Measurements from ENCODE around the gene TBCB.
"Not testable (repeated sequence)": the region's sequence is repeated elsewhere in the genome, so short reads cannot be mapped to it uniquely, and the experiment has no call there.

The TBCB gene

DNA sequence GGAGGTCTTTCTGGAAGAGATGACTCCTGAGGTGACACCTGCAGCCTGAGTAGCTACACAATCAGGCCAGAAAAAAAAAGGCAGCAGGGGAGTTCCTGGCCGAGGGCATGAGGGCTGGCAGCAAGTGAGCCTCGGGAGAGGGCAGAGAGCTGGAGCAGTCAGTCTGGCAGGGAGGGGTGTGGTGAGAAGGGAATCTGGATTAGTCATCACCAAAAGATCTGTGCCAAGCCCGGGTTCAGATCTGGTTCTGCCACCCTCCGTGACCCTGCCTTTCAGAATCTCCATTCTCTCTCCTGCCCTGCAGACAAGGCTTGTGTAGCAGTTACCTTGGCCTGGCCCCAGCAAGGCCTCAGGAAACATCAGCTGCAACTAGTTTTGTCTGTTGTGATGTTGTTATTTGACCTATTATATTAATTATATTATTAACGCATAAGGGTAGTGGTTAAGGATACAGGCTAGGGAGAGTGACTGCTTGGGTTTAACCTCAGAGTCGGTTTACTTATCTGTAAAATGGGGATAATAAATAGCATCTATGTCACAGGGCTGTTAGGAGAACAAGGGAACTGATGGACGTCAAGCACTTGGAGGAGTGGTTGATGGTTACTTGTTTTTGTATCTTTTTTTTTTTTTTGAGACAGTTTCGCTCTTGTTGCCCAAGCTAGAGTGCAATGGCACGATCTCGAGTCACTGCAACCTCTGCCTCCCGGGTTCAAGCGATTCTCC is 21.9 kb downstream of the TBCB start:
- DNase-seq: peak; percentile 28

DNA sequence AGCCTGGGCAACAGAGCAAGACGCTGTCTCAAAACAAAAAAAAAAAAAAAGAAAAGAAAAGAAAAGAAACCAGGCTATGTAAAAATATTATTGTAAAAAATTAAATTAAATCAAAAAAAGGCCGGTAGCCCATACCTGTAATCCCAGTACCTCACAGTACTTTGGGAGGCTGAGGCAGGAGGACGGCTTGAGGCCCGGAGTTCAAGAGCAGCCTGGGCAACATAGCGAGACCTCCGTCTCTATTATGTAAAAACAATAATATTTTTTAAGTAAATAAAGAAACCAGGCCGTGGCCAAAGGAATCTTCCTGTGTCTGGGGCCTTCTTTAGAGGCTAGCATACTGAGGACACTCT is 23.8 kb downstream of the TBCB start:
- DNase-seq: no peak

DNA sequence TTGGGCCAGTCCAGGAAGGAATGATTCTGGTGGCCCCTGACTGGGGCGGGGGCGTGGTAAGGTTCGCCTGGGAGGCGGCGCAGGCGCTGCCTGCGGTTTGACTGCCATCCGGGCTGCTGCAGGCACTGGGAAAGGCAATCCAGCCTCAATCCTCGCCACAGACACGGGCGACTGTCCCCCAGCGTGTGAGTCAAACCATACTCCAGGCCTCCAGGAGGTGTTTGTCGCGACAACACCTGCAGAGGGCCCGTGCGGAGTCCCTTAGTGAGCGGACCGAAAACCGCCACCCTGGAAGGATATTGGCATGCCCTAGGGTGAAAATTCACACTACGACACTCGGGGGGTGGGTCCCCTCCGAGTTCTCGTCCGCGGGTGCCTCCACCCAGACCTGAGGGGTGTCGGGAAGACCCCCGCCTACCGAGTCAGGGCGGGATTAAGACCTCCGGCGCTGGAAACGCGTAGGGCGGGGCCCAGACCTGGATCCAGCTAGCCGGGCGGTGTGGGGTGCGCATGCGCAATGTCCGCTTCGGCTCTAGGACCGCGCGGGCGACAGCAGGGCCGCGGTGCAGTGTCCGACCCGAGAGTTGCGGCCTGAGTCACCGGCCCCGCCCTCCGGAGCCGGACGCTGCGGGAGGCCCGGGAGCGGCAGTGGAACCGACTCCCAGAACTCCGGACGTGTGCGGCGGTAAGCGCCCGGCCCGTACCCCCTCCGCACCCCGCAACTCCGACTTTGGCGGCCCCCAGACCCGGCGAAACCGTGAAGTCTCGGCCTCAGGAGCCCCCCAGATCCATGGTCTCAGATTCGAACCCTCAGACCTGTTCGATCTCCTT is 24.4 kb downstream of the TBCB start, which contains the start of gene CAPNS1:
Gene CAPNS1, plus strand, starts transcription at position 594 of the 831 bp plus-strand sequence. CDS start 946 bp downstream, outside the sequence.
- DNase-seq: peak; percentile 94

DNA sequence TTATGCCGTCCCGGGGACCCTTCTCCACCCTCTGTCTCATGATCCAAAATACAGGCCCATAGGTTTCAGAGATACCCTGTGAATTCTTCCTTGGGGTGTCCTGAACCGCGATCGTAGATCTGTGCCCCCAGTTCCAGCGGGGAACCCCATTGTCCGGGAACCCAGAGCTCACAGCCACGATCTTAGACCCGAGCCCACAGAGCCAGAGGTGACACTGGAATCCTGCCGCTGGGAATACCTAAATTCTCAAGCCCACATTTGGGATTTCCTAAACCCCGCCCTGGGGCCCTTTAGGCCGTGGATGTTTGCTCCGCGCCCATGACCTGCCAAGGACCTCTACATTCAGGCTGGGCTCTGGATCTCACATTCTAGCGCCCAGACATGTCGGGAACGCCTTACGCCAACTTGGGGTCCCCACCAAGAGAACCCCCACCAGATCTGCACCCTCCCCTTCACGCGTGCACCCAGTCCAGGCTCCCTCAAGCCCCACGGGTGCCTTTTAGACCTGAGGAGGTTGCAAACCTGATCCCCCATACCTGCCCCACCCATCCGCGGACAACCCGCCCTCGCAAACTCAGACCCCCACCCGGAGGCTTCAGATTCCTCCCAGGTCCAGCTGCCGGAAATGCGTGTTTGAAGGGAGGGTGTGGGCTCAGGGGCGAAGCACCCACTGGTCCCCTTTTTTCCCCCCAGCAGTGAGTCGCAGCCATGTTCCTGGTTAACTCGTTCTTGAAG is 25.2 kb downstream of the TBCB start:
- no peak for DNase-seq

DNA sequence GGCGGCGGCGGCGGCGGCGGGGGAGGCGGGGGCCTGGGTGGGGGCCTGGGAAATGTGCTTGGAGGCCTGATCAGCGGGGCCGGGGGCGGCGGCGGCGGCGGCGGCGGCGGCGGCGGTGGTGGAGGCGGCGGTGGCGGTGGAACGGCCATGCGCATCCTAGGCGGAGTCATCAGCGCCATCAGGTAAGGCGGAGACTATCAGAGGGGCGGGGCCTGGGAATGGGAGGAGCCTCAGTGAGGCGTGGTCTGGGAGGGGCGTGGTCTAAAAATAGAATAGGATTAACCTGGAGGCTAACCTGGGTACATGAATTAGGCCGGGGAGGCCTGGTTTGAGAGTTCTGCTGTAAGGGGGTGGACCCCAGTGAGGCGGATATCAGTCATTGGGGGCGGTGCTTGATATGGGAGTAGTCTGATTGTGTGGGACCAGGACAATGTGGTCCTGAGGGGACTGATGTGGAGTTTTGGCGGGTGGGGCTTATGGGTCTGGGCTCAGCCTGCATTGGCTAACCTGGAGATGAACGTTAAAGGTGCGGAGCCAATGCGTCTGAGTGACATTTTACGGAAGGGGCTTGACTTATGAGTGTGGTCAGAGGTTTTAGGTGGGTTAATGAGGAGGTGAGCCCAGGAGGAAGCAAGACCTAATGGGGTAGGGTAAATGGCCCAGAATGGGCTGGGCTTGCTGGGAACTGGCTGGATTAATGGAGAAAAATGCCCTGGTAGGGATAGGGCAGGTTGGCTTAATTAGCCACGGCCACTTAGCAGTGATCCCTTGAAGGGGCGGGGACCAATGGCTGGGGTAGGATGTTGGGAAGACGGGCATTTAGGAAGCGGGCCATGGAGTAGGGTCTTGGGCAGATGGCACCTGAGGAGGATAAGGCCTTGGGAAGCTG is 26.0 kb downstream of the TBCB start:
- DNase-seq: peak; percentile 88

DNA sequence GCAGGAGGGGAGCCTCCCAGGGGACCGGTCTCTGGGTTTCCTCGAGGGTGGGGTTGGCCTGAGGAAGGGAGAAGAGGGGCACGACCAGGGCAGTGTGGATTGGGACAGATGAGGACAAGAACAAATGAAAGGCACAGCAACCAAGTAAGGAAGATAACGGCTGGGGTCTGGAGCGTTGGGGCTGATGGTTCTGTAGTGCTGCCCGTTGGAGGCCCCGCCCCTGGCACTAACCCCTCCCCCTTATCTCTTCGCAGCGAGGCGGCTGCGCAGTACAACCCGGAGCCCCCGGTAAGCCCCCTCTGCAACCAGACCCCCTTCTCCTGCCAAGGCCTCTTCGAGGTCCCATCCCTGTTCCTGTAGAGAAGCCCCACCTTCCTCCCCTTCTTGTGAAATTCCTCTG is 26.8 kb downstream of the TBCB start:
- DNase-seq: no peak

DNA sequence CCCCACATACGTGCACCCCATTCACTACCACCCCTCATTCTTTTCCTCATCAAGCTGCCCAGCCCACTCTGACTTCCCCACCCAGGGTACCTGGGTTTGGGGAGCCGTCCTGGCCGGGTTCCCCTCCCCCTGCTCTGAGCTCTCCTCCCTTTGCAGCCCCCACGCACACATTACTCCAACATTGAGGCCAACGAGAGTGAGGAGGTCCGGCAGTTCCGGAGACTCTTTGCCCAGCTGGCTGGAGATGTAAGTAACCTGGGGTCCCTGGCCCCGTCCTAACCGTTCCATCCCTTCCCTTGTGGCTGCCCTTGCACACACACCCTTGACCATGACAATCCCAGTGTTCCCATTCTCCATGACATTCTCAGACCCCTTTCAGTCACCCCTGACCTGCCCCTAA is 27.2 kb downstream of the TBCB start:
- DNase-seq: no peak

DNA sequence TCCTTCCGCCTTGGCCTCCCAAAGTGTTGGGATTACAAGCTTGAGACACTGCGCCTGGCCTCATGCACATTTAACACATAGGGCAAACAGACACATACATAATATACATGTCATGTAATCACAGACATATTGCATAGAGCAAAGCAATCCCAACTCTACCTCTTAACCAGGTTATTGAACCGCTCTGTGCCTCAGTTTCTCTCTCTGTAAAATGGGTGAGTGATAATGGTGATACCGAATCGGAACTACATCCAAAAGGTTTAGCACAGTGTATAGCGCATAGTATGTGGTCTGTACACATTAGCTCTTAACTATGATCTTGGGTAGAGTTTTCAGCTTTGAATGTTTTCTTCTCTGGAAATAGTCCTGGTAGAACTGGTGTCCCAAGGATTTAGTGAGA is 29.4 kb downstream of the TBCB start:
- no peak for DNase-seq

DNA sequence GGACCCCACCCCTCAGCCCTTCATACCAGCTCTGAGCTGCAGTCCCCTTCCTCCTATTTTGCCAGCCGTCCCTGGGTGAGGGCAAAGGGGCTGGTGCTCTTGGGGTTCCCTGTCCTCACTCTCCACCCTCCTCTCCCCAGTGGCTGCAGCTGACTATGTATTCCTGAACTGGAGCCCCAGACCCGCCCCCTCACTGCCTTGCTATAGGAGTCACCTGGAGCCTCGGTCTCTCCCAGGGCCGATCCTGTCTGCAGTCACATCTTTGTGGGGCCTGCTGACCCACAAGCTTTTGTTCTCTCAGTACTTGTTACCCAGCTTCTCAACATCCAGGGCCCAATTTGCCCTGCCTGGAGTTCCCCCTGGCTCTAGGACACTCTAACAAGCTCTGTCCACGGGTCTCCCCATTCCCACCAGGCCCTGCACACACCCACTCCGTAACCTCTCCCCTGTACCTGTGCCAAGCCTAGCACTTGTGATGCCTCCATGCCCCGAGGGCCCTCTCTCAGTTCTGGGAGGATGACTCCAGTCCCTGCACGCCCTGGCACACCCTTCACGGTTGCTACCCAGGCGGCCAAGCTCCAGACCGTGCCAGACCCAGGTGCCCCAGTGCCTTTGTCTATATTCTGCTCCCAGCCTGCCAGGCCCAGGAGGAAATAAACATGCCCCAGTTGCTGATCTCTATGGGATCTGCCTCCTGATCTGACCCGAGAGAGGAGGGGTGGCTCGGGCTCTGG is 34.6 kb downstream of the TBCB start:
- DNase-seq: no peak

DNA sequence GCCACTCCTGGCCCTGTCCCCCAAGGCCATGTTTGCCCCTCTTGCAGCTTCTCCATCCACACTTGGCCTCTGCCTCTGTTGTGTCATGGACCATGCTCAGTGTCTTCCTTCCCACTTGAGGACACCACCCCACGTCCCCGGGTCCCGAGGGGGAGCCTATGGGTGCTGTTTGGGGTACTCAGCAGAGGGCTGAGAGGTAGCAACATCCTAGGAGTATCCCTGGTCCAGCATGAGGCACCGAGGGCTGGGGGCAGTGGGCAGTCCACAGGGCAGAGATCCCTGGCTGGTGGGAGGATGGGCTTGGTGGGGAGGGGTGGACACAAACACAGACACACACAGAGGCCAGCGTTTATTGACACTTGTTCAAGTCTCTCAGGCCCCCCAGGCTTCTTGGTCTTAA is 35.3 kb downstream of the TBCB start:
- DNase-seq: no peak

DNA sequence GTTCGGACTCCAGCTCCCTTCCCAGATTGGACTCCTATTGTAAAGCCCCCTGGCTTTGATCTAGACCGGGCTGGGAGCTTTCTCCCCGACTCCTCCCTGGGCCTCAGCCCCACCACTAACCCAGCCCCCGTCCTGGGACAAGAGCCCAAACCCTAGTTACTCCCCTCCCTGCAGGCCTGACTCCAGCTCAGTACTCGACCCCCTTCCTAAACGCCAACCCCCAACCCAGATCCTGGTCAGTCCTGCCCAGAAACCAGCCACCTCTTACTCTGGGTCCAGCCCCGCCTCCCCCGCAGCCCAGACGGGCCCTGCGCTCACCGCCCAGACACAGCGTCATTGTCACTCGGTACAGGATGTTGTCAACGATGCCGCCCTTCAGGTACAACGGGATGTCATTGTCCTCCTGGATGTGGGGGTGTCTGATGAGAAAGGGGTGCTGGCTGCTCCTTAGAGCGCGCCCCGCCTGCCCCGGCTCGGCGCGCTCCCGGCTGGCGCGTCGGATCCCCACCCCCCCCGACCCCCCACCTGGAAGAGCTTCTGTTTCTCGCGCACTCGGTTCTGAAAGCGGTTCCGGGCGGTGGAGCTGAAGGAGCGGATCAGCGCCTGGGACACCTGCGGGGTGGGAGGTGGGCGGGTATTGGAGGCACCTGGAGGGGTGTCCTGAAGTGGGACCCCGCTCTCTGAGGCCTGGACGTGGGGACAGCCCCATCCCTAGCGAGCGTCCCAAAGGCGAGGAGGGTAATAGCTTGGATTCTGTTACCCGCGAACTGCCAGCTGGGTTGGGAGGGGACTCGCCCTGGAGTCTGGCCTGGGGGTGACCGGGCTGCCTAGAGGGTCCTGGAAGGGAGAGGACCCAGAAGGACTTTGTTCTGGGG is 36.1 kb downstream of the TBCB start:
- DNase-seq: no peak

DNA sequence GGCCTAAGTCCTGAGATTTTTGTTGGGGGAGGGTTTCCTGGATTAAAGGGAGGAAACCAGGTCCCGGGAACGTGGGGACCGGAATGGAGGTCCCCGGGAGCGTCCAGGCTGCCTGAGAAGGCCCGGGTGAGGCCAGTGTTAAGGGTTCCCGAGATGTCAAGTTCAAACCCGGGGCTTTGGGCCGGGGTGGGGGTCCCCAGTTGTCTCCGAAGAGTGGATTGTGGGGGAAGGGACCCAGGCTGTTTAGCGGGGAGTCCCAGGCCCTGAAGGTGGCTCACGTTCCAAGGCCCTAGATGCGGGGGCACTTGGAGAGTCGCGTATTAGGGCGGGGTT is 36.7 kb downstream of the TBCB start:
- no peak for DNase-seq

DNA sequence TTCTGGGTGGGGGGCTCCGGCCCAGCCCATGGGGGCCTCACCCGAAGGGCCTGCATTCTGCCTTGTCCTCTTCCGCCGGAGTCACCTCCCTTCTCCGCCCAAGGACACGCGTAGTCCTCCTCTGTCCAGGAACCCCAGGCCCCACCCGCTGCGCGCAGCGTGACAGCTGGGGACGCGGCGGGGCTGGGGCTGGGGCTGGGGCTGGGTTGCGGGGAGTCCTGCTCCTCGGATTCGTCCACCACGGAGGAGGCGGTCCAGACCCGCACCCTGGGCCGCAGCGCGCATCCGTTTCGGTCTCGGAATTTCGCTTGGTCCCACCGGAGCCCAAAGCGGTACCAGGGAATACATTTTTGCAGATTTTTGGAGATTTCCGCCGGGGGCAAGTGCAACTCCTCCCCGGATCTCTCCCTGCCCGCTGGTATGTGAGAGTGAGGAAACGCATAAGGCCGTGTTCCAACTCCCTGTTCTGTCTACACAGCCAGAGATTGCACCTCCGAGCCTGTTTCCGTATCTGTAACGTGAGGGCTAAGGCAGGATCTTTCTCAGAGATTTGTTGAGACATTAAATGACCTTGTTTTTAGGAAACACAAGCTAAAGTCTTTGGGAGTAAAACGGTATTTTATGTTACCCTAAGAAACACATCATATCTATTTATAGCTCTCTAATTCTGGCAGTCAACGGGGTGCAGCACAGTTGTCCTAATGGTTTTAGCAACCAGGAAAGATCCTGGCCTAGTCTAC is 37.3 kb downstream of the TBCB start, which contains the start of gene COX7A1:
Gene COX7A1, minus strand, starts transcription at position 96 of the 740 bp plus-strand sequence. Its CDS starts 40 bp downstream, at position 56.
- DNase-seq: no peak

DNA sequence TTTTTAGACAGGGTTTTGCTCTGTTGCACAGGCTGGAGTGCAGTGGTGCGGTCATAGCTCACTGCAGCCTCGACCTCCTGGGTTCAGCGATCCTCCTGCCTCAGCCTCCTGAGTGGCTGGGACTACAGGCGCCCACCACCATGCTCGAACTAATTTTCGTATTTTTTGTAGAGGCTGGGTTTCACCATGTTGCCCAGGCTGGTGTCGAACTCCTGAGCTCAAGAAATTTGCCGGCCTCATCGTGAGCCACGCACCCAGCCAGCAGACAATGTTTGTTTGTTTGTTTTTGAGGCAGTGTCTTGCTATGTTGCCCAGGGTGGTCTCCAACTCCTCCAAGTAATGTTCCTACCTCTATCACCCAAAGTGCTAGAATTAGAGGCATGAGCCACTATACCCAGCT is 37.9 kb downstream of the TBCB start:
- no peak for DNase-seq

DNA sequence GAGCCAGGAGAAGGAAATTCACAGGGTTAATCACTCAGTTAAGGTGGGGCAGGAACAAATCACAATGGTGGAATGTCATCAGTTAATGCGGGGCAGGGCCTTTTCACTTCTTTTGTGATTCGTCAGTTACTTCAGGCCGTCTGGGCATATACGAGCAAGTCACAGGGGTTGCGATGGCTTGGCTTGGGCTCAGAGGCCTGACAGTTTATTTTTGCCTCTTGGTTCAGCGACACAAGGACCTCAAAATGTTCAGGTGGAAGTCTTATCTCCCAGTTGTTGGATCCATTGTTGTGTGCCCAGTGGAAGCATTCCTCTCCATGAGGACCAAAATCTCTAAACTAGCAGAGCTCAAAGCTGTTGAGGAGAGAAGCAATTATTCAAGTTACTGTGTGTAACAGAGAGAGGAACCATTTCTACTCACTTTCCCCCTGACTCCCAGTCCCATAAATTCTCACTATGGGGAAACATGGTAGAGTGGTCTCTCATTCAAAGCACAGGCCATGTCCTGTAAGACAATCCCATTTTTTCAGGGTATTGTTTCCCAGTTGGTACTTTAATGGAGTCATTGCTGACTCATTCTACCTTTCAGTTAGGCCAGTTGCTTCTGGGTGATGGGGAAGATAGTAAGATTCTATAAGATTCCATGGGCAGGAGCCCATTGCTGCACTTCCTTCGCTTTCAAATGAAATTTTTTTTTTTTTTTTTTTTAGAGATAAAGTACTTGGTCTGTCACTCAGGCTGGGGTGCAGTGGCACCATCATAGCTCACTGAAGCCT is 45.7 kb downstream of the TBCB start:
- no peak for DNase-seq

DNA sequence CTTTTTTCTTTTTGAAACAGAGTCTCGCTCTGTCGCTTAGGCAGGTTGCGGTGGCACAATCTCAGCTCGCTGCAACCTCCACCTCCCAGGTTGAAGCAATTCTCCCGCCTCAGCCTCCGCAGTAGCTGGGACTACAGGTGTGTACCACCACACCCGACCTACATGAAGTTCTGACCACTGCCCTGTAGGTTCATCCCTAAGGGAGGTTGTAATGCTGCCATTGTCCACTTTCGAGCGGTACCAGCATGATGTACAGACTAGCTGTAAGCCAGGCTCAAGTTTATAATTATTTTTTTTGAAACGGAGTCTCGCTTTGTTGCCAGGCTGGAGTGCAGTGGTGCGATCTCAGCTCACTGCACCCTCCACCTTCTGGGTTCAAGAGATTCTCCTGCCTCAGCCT is 48.5 kb downstream of the TBCB start:
- no peak for DNase-seq

DNA sequence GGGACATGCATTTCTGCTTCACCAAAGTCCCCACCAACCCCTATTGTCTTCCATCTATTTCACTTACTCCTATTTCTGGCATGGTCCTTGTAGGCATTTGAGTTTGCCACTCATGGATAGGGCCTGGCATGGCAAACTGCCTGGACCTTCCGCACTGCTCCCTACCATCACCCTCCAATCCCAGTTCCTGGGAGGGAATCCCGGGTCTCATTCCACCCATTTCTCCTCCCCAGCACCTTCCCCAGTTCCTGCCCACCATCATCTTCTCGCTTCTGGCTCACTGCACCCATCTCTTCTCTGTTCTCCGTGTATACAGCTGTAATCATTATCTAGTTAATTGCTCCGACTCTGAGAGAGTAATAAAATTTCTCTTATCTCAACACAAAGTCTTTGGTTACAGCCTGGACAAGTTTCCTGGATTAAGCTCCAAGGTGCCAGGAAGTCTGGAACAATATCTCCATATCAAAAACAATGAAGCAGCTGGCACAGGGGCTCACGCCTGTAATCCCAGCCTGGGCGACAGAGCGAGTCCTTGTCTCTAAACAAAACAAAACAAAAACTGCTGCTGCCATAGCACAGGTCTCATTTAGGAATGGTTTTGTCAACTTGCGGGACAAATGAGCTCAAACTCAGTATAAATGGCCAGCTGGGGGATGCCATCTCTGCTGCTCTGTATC is 54.0 kb downstream of the TBCB start:
- DNase-seq: no peak

DNA sequence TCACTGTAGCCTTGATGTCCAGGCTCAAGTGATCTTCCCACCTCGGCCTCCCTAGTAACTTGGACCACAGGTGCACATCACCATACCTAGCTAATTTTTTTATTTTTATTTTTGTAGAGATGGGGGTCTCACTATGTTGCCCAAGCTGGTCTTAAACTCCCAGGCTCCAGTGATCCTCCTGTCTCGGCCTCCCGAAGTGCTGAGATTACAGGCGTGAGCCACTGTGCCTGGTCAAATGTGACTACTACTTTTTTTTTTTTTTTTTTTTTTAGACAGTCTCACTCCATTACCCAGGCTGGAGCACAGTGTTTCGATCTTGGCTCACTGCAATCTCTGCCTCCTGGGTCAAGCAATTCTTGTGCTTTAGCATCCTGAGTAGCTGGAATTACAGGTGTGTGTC is 57.6 kb downstream of the TBCB start:
- no peak for DNase-seq

DNA sequence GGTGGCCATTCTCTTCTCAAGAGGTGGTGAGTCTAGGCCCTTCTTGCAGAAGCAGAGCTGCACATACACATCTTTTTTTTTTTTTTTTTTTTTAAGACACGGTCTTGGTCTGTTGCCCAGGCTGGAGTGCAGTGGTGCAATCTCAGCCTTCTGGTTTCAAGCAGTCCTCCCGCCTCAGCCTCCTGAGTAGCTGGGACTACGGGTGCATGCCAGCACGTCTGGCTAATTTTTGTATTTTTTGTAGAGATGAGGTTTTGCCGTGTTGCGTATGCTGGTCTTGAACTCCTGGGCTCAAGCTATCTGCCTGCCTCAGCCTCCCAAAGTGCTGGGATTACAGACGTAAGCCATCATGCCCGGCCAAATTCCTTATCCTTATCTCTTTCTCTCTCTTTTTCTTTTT is 58.6 kb downstream of the TBCB start:
- not testable (repeated sequence) for DNase-seq

Measured in CD4-positive, alpha-beta T cell treated with Interleukin-4 for 4 hours (primary cell).